NCI-H748 (cell line): ENCODE measurements around the gene APBA2.
A peak's percentile ranks its signal among the peaks of the same experiment; 100 is the strongest.
"Not testable (repeated sequence)": the region's sequence is repeated elsewhere in the genome, so short reads cannot be mapped to it uniquely, and the experiment has no call there.

Experiments
- DNase-seq: peaks from one replicate; lab custom pipeline; 2025; ENCODE audit not compliant: unreplicated experiment; lab: John Stamatoyannopoulos, UW

The APBA2 gene

DNA sequence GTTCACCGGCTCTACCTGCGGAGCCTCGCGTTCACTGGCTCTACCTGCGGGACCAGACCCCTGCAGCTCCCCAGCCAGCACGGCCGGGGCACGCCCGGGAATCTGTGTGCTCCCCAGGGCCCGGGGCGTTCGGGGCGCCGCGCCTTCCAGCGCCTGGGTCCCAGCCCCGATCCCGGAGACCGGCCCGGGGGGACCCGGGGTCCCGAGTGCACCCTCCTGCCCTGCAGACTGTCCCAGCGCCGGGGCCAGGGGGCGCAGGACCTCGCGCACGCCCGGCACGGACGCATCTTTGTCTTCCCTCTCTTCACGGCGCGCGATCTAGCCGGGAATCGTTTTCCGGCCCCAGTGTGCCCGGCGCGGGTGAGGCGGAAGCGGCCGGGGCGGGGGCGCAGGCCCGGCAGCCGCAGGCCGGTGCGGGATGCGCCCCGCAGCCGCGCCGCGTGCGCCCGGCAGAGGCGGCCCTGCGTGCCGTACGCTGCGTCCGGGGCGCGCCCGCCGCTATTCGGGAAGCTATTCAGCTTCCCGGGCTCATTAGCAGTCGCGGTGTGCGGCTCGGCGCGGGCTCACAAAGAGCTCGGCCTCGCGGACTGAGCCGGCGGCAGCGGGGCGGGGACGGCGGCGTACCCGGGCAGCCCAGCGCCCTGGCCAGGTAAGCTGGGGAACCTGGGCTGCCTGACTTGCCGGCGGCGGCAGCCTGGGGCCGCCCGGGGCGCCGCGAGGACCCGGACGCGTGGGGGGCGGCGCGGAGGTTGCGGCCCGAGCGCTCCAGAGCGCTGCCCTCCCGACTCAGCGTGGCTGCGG, at the start of gene APBA2:
APBA2 (plus strand) TSS at position 345 of the 801 bp plus-strand sequence. CDS start 167,911 bp downstream, outside the sequence.
- DNase-seq, result peak; percentile 64

DNA sequence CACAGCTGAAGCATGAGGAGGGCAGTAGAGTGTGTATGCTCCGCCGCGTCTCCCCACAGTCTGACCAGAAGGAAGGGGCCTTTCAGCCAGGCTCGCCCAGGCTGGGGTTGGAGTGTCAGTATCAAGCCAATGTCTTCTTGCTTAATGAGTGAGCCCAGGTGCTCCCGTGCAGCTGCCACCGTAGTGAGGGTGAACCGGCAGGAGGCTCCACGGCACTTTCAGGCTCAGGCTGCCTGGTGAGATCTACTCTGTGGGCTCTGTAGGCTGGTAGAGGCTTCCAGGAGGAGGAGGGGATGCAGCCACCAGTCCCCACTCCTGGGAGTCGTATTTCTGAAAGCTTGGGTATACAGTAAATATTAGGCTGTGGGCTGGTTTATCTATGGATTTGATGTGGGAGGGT, 45.5 kb upstream of the APBA2 start:
- DNase-seq, result not testable (repeated sequence)

DNA sequence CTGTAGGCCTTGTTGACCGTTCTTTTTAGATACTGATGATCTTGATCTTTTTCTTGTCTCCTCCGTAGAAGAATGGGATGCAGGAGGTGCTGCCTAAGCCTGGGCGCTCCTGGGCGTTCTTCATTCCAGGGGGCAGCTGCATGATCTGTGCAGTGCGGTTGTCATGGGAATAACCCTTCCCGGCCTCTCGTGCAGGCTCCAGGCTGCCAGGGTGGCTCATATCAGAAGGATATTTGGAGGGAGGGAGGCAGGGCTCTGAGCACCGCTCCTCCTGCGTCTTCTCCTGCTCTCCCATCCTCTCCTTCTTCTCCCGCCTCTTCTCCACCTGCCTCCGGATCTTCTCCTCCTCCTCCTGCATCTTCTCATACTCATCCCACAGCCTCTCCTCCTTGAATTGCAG, 43.6 kb upstream of the APBA2 start:
- DNase-seq, result not testable (repeated sequence)

DNA sequence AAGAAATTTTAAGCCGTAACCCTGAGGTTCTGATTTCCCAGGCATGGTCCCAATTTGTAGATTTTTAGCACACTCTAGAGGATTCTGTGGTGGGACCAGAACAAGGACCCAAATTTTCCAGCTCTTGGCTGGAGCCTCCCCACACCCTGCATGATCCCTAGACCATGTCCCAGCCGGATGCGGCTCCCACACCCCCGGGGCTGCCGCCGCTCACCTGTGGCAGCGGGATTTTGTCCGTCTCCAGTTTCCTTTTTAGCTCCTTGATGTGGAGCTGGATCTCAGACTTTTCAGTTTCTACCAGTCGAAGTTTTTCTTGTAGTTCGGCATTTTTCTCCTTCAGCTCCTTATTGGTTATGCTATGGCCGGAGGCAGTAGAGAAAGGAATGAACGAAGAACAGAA, 42.3 kb upstream of the APBA2 start:
- DNase-seq, result not testable (repeated sequence)

DNA sequence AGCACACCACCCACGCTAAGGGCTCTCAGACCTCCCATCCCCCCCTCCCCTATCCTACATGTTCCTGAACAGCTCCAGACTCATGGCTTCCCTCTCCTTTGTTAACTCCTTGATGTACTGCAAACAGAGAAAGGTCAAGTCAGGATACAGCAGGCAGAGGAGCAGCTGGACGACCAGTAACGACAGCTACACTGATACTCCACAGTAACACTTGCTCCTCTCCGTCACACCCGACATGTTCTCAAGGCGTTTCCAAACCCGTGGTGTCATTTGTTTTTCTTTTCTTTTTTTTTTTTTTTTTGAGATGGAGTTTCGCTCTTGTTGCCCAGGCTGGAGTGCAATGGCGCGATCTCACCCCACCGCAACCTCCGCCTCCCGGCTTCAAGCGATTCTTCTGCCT, 41.6 kb upstream of the APBA2 start:
- DNase-seq, result not testable (repeated sequence)

DNA sequence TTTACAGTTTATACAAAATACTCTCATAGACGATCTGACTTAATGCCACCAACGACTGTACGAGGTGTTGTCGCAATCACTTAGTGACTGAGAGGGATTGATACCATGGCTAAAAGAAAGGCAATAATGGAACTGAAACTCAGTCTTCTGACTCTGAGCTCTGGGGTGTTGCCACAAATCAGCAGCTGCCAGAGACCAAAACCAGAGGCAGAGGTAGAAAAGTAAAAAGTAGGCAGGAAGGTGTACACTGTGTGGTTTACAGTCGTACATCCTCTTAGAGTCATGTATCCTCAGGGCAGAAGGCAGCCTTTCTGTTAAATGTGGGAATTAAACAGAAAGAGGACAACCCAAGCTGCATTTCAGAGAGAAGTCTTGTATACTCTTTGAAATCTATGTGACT, 38.5 kb upstream of the APBA2 start:
- not testable (repeated sequence) for DNase-seq

DNA sequence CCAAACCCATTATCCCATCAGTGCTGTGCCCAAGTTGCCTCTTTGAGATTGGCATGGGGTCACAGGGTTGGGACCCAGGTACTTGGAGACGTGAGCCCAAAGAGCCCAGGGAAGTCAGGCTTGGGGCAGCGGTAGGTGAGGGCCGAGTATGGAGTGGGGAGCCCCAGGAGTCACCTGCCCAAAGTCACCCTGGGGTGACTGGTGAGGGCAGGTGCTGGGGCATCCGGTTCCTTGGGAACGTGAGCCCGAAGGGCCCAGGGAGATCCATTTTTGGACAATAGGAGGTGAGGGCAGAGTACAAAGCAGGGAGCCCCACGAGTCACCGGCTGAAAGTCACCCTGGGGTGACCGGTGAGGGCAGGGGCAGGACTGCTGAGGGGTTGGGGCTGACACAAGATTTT, 37.8 kb upstream of the APBA2 start:
- not testable (repeated sequence) for DNase-seq

DNA sequence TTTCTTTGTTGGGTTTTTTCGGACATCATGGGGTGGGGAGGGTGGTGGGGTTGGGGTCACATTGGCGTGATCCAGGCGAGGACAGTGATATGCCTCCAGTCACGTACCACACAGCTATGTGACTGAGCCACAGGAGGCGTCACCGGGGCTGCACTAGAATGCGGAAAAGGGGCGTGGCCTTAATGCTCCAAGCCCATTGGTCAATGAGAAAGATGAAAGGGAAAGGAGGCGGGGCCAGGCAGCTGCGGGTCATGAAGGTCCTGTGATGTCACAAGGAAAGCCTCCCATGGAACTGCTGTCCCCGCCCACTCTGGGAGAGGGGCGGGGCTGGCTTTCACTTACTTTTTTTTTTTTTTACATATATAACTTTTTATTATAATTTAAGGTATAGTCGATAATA, 37.3 kb upstream of the APBA2 start, which contains the start of gene GOLGA6L7:
GOLGA6L7 (minus strand) TSS at position 124 of the 400 bp plus-strand sequence; CDS start at position 29, 95 bp downstream.
- DNase-seq, result not testable (repeated sequence)

DNA sequence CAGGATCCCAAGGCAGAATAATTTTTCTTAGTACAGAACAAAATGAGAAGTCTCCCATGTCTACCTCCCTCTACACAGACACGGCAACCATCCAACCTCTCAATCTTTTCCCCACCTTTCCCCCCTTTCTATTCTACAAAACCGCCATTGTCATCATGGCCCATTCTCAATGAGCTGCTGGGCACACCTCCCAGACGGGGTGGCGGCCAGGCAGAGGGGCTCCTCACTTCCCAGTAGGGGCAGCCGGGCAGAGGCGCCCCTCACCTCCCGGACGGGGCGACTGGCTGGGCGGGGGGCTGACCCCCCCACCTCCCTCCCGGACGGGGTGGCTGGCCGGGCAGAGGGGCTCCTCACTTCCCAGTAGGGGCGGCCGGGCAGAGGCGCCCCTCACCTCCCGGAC, 36.5 kb upstream of the APBA2 start:
- DNase-seq, result not testable (repeated sequence)

DNA sequence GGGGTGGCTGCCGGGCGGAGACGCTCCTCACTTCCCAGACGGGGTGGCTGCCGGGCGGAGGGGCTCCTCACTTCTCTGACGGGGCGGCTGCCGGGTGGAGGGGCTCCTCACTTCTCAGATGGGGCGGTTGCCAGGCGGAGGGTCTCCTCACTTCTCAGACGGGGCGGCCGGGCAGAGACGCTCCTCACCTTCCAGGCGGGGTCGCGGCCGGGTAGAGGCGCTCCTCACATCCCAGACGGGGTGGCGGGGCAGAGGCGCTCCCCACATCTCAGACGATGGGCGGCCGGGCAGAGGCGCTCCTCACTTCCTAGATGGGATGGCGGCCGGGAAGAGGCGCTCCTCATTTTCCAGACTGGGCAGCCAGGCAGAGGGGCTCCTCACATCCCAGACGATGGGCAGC, 36.0 kb upstream of the APBA2 start:
- not testable (repeated sequence) for DNase-seq

DNA sequence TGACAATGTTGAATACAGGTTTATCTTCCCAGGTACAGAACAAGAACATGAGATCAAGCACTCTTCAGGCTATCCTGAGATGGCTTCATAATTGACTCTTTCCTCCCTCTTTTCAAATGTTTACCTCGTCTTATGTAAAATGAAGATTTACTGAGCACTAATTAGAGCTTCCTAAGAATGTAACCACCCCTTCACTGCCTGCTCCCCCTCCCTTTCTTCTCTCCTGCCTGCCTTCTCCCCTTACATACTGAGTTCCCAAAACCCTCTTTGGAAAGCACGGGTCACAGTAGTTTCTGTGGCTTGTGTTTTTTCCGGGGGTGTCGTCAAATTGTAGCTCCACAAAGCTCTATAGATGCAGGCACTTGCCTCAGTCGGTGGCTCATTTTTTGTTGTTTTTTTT, 32.1 kb upstream of the APBA2 start:
- not testable (repeated sequence) for DNase-seq

DNA sequence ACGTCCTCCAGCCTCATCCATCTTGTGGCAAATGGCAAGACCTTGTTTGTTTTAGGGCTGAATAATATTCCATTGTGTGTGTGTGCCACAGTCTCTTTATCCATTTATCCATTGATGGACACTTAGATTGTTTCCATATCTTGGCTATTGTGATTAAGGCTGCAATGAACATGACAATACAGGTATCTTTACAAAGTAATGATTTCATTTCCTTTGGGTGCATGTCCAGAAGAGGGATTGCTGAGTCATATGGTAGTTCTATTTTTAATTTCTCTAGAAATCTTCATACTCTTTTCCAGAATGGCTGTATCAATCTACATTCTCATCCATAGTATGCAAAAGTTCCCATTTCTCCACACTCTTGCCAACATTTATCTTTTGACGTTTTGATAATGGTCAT, 31.2 kb upstream of the APBA2 start:
- DNase-seq, result not testable (repeated sequence)

DNA sequence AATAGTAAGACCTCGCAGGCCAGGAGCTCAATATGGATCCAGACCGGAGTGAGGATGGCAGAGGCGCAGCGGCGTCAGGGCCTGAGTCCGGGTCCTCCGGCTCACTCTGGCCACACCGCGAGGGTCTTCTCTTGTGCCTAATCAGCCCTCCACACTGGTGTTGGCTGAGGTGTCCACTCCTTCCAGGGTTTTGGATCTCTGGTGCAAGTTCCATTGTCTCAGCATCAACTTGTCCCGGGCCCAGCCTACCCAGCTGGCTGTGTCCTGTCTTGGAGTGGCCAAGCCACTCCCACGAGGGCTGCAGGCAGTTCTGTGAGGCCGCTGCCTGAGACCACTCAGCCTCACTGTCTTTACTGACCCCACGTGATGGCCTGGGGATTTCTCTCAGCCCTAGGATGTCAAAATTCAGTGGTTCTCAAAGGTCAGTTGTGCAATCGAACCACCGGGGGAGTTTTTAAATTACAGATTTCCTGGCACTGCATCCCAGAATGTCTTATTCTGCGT, 24.7 kb upstream of the APBA2 start:
- DNase-seq, result no peak

DNA sequence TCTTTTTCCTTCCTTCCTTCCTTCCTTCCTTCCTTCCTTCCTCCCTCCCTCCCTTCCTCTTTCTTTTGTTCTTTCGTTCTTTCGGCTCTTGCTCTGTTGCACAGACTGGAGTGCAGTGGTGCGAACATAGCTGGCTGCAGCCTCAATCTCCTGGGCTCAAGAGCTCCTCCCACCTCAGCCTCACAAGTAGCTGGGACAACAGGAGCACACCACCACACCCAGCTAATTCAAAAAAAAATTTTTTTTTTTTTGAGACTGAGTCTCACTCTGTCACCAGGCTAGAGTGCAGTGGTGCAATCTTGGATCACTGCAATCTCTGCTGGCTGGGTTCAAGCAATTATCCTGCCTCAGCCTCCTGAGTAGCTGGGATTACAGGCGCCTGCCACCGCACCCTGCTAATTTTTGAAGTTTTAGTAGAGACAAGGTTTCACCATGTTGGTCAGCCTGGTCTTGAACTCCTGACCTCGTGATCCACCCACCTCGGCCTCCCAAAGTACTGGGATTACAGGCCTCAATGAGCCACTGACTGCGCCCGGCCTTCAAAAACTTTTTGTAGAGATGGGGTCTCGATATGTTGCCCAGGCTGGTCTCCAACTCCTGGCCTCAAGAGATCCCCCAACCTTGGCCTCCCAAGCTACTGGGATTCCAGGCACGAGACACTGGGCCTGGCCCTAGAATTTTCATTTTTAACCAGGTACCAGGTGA, 24.0 kb upstream of the APBA2 start:
- not testable (repeated sequence) for DNase-seq

DNA sequence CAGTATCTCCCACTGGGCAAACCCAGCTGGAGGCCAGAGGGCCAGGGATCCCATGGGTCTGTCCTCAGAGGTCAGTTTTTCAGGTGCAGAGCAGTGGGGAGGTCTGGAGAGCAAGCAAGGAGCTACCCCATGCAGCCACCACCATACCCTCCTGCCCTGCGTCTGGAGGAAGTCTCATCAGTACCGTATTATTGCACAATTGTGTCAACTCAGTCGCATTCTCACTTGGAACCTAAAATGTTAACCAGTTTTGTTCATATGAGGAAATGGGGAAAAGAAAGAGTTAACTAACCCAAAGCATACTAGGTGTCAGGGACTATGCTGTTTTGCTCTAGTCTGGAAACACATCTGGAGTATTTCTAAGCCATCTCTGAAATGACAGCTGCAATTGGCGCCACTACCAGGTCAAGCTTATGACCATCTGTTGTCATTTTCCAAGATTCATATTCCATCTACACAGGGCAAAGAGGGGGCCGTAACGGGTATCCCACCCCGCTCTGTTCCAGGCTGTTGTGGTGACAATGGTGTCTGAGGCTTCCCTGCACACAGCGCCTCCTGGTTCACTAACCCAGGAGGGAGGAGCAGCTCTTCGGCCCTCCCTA, 16.9 kb upstream of the APBA2 start:
- no peak for DNase-seq

DNA sequence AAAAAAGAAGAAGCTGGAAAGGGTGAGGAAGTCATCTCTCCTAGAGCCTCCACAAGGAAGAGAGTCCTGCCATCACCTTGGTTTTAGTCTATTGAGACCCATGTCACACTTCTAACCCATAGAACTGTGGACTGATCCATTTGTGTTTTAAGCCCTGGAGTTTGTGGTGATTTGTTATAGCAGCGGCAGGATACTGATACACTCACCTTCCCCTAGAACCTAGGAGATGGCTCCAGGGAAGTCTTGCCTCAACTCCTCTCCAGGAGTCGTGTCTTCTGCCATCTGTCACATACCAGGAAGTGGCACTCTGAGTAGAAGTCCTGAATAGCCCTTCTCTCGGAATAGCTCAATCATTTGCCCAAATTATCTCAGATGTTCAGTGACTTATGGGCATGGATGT, 14.6 kb upstream of the APBA2 start:
- DNase-seq, result no peak

DNA sequence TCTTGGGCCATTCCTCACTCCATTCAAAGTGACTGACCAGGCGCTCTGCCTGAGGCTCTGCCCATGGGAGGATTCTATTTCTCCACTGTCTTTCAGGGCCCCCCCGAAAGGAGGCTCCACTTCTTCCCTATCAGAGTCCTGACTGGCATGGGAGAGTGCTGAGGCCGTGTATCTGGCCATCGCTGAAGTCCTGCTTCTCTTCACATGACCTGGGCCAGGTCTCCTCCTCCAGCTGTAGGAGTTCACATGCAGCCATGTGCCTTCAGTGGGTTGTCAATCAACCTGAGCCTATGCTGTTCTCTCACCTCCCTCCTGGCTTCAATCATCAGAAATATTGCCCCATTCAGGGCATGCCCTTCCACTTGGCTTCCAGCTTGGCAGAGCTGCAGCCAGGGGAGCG, 12.8 kb upstream of the APBA2 start:
- no peak for DNase-seq

DNA sequence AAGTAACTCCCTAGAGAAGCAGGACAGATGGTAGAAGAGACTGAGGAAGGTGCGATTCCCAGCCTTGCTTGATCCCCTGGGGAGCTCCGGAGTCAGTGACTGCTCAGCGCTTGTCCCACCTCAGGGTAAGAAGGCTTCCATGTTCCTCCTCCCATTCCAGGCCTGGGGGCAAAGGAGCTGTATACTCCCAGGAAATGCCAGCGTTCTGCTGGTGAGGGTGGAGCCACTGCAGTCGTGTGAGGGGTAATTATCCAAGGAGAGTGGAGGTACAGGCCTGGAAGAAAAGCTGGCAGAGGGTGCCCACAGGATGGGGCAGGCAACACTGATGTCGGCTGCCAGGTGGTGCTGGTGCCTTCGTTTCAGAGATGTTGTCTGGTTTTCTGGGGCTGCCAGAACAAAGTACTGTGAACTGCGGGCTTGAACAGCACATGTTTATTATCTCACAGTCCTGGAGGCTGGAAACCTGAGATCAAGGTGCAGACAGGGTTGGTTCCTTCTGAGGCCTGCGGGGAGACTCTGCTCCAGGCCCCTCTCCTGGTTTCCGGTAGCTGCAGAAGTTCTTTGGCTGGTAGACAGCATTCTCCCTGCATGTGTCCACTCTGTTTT, 12.1 kb upstream of the APBA2 start:
- no peak for DNase-seq

DNA sequence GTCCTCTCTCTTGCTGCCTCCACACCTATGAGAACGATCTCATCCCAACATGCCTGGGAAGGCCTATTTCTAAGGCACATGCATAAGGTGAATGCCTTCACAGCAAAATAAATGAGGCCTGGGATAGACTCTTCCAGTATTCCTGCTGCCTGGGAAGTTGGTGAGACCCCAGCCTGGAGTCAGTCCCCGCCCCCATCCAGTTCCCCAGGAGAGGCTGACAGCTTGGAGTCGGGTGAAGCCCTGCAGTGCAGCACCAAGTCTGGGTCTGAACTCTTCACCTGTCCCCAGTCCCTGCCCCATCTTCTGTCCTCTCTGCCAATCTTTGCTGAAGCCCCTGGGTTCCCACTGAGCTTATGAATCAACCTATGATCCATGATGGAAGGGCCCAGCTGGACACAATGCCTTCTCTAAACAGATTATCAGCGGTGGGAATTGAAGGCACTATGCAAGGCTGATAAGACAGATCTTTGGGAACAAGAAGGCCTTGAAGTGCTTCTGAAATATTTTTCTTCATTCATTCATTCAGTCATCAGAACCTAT, 10.2 kb upstream of the APBA2 start:
- DNase-seq, result no peak

DNA sequence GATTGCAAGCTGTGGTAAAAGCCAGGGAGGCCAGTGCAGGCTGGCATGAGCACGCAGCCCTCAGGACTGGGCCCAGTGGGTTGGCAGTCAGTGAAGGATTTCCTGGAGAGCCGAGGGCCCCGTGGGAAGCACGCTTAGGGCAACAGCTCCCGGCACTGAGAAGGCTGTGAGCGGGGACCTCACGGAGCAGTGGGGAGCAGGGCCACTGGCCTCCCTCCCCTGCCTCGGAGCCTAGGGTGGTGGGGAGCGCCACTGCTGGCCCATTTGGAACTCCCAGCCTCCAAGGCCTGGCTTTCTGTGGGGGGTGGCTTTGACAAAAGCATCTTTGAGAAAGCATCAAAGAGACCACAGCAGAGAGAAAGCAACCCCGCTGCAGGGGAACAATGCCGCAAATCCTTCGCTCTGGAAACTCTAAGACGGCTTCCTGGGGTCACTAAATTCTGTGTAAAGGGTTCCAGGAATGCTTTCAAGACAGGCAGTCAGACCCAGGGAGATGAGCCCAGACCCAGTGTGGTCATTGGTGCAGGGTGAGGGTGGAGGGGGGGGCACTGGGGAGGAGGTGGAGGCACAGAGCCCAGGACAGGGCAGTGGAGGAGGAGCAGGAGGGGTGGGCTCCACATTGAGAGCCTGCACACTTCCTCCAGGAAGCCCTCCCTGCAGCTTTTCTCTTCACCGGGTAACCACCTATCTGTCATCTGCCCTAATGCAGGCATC, 9.5 kb upstream of the APBA2 start:
- DNase-seq, result no peak
